ENCODE data around the gene SP2.

DNA sequence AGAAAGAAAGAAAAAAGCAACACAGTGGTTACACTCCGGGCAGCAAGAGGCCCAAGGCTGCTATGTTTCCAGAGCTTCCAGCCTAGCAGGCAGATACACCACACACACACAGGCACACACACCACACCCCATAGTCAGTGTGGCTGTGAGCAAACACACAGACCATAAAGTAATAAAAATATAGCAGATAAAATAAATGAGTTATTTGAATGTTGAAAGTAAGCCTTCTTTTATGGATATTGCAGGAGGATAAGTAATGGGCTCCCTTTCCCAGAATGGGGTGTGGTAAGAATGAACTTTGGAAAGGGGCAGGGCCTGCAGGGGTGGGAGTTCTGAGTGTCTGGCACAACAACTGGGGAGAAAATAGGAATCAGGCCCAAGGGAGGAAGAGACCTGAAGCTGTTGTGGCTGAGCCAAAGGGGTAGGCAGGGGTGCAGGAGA, 70.1 kb downstream of the SP2 start:
- TF ChIP-seq CREM (IDR thresholded peaks at IDR 0.05) (no peak), CREM (CRISPR knock-in tag; IDR thresholded peaks at IDR 0.05) (no peak), ZNF7 (CRISPR knock-in tag; IDR thresholded peaks at IDR 0.05) (no peak), RBAK (CRISPR knock-in tag; IDR thresholded peaks at IDR 0.05) (no peak)
- TF ChIP-seq, protein P1, sequence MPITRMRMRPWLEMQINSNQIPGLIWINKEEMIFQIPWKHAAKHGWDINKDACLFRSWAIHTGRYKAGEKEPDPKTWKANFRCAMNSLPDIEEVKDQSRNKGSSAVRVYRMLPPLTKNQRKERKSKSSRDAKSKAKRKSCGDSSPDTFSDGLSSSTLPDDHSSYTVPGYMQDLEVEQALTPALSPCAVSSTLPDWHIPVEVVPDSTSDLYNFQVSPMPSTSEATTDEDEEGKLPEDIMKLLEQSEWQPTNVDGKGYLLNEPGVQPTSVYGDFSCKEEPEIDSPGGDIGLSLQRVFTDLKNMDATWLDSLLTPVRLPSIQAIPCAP (CRISPR knock-in tag; IDR thresholded peaks at IDR 0.05; ENCODE audit: low read depth), result no peak
- TF ChIP-seq, protein P2, sequence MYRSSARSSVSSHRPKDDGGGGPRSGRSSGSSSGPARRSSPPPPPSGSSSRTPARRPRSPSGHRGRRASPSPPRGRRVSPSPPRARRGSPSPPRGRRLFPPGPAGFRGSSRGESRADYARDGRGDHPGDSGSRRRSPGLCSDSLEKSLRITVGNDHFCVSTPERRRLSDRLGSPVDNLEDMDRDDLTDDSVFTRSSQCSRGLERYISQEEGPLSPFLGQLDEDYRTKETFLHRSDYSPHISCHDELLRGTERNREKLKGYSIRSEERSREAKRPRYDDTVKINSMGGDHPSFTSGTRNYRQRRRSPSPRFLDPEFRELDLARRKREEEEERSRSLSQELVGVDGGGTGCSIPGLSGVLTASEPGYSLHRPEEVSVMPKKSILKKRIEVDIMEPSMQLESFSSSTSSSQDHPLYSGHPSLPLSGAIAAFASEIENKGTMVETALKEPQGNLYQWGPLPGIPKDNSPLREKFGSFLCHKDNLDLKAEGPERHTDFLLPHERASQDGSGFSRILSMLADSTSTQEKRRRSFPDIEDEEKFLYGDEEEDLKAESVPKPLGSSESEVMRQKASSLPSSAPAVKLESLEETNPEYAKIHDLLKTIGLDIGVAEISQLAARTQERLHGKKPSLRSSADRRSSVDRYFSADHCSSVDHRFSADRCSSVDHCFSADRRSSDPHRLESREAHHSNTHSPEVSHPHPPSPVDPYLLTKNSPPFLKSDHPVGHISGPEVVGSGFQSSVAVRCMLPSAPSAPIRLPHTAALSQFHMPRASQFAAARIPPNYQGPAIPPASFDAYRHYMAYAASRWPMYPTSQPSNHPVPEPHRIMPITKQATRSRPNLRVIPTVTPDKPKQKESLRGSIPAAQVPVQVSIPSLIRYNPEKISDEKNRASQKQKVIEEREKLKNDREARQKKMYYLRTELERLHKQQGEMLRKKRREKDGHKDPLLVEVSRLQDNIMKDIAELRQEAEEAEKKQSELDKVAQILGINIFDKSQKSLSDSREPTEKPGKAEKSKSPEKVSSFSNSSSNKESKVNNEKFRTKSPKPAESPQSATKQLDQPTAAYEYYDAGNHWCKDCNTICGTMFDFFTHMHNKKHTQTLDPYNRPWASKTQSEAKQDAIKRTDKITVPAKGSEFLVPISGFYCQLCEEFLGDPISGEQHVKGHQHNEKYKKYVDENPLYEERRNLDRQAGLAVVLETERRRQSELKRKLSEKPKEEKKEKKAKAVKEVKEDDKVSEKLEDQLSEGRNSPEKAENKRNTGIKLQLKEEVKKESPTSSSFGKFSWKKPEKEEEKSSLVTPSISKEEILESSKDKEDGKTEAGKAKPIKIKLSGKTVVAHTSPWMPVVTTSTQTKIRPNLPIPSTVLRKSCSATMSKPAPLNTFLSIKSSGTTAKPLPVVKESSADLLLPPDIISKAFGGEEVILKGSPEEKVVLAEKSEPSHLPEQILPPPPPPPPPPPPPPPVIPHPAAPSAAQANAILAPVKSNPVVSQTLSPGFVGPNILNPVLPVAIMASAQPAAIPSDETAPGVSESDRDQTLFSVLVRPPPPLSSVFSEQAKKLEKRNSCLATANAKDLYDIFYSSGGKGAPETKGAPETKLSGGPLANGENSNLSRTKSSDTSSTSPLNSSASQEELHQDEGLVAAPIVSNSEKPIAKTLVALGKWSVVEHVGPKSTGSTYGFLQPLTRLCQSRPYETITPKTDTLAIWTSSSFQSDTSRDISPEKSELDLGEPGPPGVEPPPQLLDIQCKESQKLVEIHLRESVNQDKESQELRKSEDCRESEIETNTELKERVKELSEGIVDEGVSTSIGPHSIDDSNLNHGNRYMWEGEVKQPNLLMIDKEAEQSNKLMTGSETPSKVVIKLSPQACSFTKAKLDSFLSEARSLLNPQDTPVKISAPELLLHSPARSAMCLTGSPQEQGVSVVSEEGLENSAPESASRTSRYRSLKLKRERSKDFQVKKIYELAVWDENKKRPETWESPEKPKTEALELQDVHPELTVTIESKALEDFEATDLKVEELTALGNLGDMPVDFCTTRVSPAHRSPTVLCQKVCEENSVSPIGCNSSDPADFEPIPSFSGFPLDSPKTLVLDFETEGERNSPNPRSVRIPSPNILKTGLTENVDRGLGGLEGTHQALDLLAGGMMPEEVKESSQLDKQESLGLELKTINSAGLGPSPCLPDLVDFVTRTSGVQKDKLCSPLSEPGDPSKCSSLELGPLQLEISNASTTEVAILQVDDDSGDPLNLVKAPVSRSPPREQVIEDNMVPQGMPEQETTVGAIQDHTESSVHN (CRISPR knock-in tag; IDR thresholded peaks at IDR 0.05), result no peak
- TF ChIP-seq, protein P3, sequence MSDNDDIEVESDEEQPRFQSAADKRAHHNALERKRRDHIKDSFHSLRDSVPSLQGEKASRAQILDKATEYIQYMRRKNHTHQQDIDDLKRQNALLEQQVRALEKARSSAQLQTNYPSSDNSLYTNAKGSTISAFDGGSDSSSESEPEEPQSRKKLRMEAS (IDR thresholded peaks at IDR 0.05), result no peak

Measured in HepG2 (cell line).